HCT116 (cell line): ENCODE measurements around the gene PPP1R14B. TPM values are rescaled to one million over a fixed set of nuclear protein-coding genes. Genes with fewer than 3 reads are reported as not detected.

Source experiments
- ATAC-seq: fragments of 200-7000 bp; cut with Tn5 transposase; 2 replicates; pipeline ENCODE4 v1.9.1; 2020; ENCODE audit warnings: mild to moderate bottlenecking, moderate library complexity
- BruUV-seq: library from RNA; stranded (reverse); fragments of 400-500 nt; replicated peaks from 2 replicates; lab custom pipeline; 2021; lab: Mats Ljungman, UMichigan
- CTCF ChIA-PET: fragments of 300-600 bp; sonication (Branson Sonifier 250); formaldehyde crosslinking; loops from one replicate; lab custom pipeline; 2021; ENCODE audit warnings: antibody characterized with exemption; lab: Charles Lee
- POLR2A ChIA-PET: fragments of 300-600, 350-600 bp; sonication (Branson Sonifier 250); formaldehyde crosslinking; loops from one replicate; lab custom pipeline; 2021; ENCODE audit warnings: antibody characterized with exemption; lab: Charles Lee
- RAD21 ChIA-PET, 2 experiments: fragments of 300-600 bp; sonication (Branson Sonifier 250); formaldehyde crosslinking; loops; one replicate each; lab custom pipeline; 2023; ENCODE audit warnings: low total read pairs in 2 of 2; ENCODE audit not compliant: uncharacterized antibody in 2 of 2, unreplicated experiment in 2 of 2, low non-redundant PET in 1 of 2; lab: Charles Lee
- DNase-seq: peaks from one replicate; pipeline ENCODE4 v3.0.0-alpha.2; 2010; ENCODE audit warnings: low read depth, low spot score
- H2AFZ ChIP-seq: fragments of 200-600 bp; shearing (Covaris generic), sonication (generic); 2 replicates; pipeline ENCODE4 v1.6.1; 2017; ENCODE audit warnings: low read depth, mixed run types, mixed read lengths, antibody characterized with exemption, low read length; ENCODE audit not compliant: poor library complexity, severe bottlenecking
- H3K27ac ChIP-seq: 2 replicates; pipeline ENCODE4 v1.5.1; 2012; ENCODE audit warnings: low read depth, low read length
- H3K27me3 ChIP-seq: fragments of 200-600 bp; sonication (generic); 2 replicates; pipeline ENCODE4 v1.6.1; 2016; ENCODE audit warnings: mixed run types, low read length, mixed read lengths; ENCODE audit not compliant: insufficient read depth
- H3K36me3 ChIP-seq, 2 experiments: fragments of 200-500 bp in 1 of 2; fragments of 200-600 bp in 1 of 2; sonication (Bioruptor generic) in 1 of 2; sonication (generic) in 1 of 2; 2 replicates each; pipeline versions ENCODE4 v1.5.1 to v1.6.1; 2014 to 2016; ENCODE audit warnings: low read length in 2 of 2, inconsistent platforms in 1 of 2, mixed read lengths in 1 of 2, mixed run types in 1 of 2; ENCODE audit not compliant: insufficient read depth in 2 of 2, control insufficient read depth in 1 of 2
- H3K4me1 ChIP-seq, 2 experiments: fragments of 200-600 bp in 1 of 2; sonication (generic) in 1 of 2; 2 replicates each; pipeline versions ENCODE4 v1.5.1 to v1.6.1; 2012 to 2017; ENCODE audit warnings: low read length in 2 of 2, inconsistent platforms in 1 of 2, mild to moderate bottlenecking in 1 of 2, mixed read lengths in 1 of 2, mixed run types in 1 of 2, moderate library complexity in 1 of 2; ENCODE audit not compliant: insufficient read depth in 2 of 2, control insufficient read depth in 1 of 2
- H3K4me2 ChIP-seq: fragments of 200-600 bp; sonication (generic); 2 replicates; pipeline ENCODE4 v1.6.1; 2017; ENCODE audit warnings: mixed run types, low read length, mixed read lengths
- H3K4me3 ChIP-seq, 2 experiments: fragments of 200-600 bp in 1 of 2; sonication (generic) in 1 of 2; replicated peaks in 1 of 2; 2 replicates each; pipeline ENCODE4 v1.5.1; 2011 to 2016; ENCODE audit warnings: low read length in 2 of 2, control low read depth in 1 of 2, low read depth in 1 of 2, mild to moderate bottlenecking in 1 of 2, mixed read lengths in 1 of 2, mixed run types in 1 of 2
- H3K79me2 ChIP-seq: fragments of 200-600 bp; sonication (generic); 2 replicates; pipeline ENCODE4 v1.6.1; 2017; ENCODE audit warnings: mild to moderate bottlenecking, mixed run types, low read length, moderate library complexity, mixed read lengths; ENCODE audit not compliant: insufficient read depth
- H3K9ac ChIP-seq: fragments of 200-600 bp; sonication (generic); 2 replicates; pipeline ENCODE4 v1.6.1; 2016; ENCODE audit warnings: low read length, mixed read lengths
- H3K9me2 ChIP-seq: fragments of 200-600 bp; sonication (generic), shearing (Covaris generic); 2 replicates; pipeline ENCODE4 v1.6.1; 2017; ENCODE audit warnings: mixed run types, mild to moderate bottlenecking, moderate library complexity; ENCODE audit not compliant: insufficient read depth
- H3K9me3 ChIP-seq, 2 experiments: fragments of 200-500 bp in 1 of 2; fragments of 200-600 bp in 1 of 2; sonication (Bioruptor generic) in 1 of 2; sonication (generic) in 1 of 2; 2 replicates each; pipeline ENCODE4 v1.6.1; 2014 to 2017; ENCODE audit warnings: low read length in 2 of 2, mixed read lengths in 2 of 2, inconsistent platforms in 1 of 2, low read depth in 1 of 2, mild to moderate bottlenecking in 1 of 2, mixed run types in 1 of 2, moderate library complexity in 1 of 2; ENCODE audit not compliant: control insufficient read depth in 1 of 2, insufficient read depth in 1 of 2
- H4K20me1 ChIP-seq: fragments of 200-600 bp; sonication (generic), shearing (Covaris generic); 2 replicates; pipeline ENCODE4 v1.6.1; 2017; ENCODE audit warnings: mixed run types, mild to moderate bottlenecking, moderate library complexity; ENCODE audit not compliant: insufficient read depth
- EGR1 ChIP-seq: IDR thresholded peaks from 2 replicates; pipeline ENCODE4 v1.6.1; 2012; ENCODE audit warnings: low read depth
- ELF1 ChIP-seq: IDR thresholded peaks from 2 replicates; pipeline ENCODE4 v1.6.1; 2012; ENCODE audit warnings: low read depth, borderline replicate concordance
- EZH2 ChIP-seq: fragments of 200-600 bp; sonication (generic); IDR thresholded peaks from 2 replicates; pipeline ENCODE4 v1.6.1; 2017; ENCODE audit warnings: antibody characterized with exemption, mixed run types
- POLR2AphosphoS5 ChIP-seq: IDR thresholded peaks from 2 replicates; pipeline ENCODE4 v1.6.1; 2011; ENCODE audit warnings: mild to moderate bottlenecking, low read depth, low read length, moderate library complexity
- RAD21 ChIP-seq: IDR thresholded peaks from 2 replicates; pipeline ENCODE4 v1.6.1; 2012; ENCODE audit warnings: low read depth, mild to moderate bottlenecking
- intact Hi-C: fragments of 100-400 bp; cut with micrococcal nuclease; formaldehyde crosslinking; loops from 2 replicates; pipeline ENCODE4 v1.10.0; 2022
- total RNA-seq: library from RNA; stranded (reverse); gene quantifications from one replicate; pipeline ENCODE4 v1.2.1, GENCODE V29; 2021; ENCODE audit not compliant: unreplicated experiment
- TF ChIP-seq, protein P1 (sequence below): IDR thresholded peaks from 2 replicates; pipeline ENCODE4 v1.6.1; 2012
- TF ChIP-seq, protein P2 (sequence below): IDR thresholded peaks from 2 replicates; pipeline ENCODE4 v1.6.1; 2012; ENCODE audit warnings: low read depth

Gene PPP1R14B
- total RNA-seq, 1 experiment from 2014 or later, result 332 TPM

DNA sequence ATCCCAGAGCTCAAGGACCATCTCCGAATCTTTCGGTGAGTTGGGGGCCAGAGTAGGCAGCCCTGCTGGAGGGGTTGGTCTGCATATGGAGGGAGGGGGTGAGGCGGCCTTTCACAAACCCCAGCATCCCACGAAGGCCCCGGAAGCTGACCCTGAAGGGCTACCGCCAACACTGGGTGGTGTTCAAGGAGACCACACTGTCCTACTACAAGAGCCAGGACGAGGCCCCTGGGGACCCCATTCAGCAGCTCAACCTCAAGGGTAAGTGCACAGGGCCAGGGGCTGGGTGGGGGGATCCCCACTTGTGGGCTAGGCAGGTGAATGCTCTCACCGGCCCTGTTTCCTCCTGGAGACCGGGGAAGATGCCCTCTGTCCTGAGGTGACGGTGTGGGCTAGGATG, 27.0 kb downstream of the PPP1R14B start:
- no peak overlapping the region for H3K4me3 ChIP-seq
- no peak for TF ChIP-seq EZH2
- no peak for TF ChIP-seq ELF1
- TF ChIP-seq RAD21, result no peak
- no peak for TF ChIP-seq EGR1
- TF ChIP-seq, protein P1, sequence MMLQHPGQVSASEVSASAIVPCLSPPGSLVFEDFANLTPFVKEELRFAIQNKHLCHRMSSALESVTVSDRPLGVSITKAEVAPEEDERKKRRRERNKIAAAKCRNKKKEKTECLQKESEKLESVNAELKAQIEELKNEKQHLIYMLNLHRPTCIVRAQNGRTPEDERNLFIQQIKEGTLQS, result no peak
- TF ChIP-seq, protein P2, sequence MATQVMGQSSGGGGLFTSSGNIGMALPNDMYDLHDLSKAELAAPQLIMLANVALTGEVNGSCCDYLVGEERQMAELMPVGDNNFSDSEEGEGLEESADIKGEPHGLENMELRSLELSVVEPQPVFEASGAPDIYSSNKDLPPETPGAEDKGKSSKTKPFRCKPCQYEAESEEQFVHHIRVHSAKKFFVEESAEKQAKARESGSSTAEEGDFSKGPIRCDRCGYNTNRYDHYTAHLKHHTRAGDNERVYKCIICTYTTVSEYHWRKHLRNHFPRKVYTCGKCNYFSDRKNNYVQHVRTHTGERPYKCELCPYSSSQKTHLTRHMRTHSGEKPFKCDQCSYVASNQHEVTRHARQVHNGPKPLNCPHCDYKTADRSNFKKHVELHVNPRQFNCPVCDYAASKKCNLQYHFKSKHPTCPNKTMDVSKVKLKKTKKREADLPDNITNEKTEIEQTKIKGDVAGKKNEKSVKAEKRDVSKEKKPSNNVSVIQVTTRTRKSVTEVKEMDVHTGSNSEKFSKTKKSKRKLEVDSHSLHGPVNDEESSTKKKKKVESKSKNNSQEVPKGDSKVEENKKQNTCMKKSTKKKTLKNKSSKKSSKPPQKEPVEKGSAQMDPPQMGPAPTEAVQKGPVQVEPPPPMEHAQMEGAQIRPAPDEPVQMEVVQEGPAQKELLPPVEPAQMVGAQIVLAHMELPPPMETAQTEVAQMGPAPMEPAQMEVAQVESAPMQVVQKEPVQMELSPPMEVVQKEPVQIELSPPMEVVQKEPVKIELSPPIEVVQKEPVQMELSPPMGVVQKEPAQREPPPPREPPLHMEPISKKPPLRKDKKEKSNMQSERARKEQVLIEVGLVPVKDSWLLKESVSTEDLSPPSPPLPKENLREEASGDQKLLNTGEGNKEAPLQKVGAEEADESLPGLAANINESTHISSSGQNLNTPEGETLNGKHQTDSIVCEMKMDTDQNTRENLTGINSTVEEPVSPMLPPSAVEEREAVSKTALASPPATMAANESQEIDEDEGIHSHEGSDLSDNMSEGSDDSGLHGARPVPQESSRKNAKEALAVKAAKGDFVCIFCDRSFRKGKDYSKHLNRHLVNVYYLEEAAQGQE, result no peak
- no peak for TF ChIP-seq POLR2AphosphoS5
- ChIA-PET POLR2A (no interaction called here), CTCF (no interaction called here), RAD21 (no interaction called here)
- no peaks in the 10 kb centered on the region for H3K27me3 ChIP-seq
- no peaks in the 10 kb centered on the region for H3K9me2 ChIP-seq
- H3K79me2 ChIP-seq, result peaks cover 3% of the 10 kb centered on the region; the same call in 1 of the 2 replicates
- H3K27ac ChIP-seq, result no peak overlapping the region
- no peak overlapping the region for H3K4me2 ChIP-seq
- H3K9me3 ChIP-seq, result no peaks in the 10 kb centered on the region
- peaks cover 0 to 6% of the 10 kb centered on the region in 2 experiments; a peak in 1 of 4 replicates for H3K36me3 ChIP-seq
- intact Hi-C loops, result no loop called here
- no peaks in the 10 kb centered on the region for H4K20me1 ChIP-seq
- no peak overlapping the region for H2AFZ ChIP-seq
- no peak for ATAC-seq
- peaks cover 0 to under 1% of the 10 kb centered on the region in 2 experiments; a peak in 1 of 4 replicates for H3K4me1 ChIP-seq
- DNase-seq, result no peak
- BruUV-seq, result no TSS peak
- no peak overlapping the region for H3K9ac ChIP-seq
